Measurements from ENCODE around the gene CDHR2.

GRCh38 chr5:176578391-176578808 is 29.3 kb downstream of the CDHR2 start:
- no peak for TF ChIP-seq POLR2A (IDR thresholded peaks at IDR 0.05)
- TF ChIP-seq, protein P1, sequence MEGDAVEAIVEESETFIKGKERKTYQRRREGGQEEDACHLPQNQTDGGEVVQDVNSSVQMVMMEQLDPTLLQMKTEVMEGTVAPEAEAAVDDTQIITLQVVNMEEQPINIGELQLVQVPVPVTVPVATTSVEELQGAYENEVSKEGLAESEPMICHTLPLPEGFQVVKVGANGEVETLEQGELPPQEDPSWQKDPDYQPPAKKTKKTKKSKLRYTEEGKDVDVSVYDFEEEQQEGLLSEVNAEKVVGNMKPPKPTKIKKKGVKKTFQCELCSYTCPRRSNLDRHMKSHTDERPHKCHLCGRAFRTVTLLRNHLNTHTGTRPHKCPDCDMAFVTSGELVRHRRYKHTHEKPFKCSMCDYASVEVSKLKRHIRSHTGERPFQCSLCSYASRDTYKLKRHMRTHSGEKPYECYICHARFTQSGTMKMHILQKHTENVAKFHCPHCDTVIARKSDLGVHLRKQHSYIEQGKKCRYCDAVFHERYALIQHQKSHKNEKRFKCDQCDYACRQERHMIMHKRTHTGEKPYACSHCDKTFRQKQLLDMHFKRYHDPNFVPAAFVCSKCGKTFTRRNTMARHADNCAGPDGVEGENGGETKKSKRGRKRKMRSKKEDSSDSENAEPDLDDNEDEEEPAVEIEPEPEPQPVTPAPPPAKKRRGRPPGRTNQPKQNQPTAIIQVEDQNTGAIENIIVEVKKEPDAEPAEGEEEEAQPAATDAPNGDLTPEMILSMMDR (IDR thresholded peaks at IDR 0.05), result peak; percentile 37 to 84 (median 73)
